PC-3 (cell line): ENCODE measurements around the gene KIF6. TPM values are rescaled to one million over a fixed set of nuclear protein-coding genes. Genes with fewer than 3 reads are reported as not detected.

Experiments used
- ATAC-seq: fragments of 200-7000 bp; cut with Tn5 transposase; 2 replicates; pipeline ENCODE4 v1.9.1; 2020; ENCODE audit warnings: mild to moderate bottlenecking, moderate library complexity
- BruUV-seq: library from RNA; stranded (reverse); fragments of 400-500 nt; replicated peaks from 2 replicates; lab custom pipeline; 2021; lab: Mats Ljungman, UMichigan
- CTCF ChIA-PET: fragments of 300-600 bp; sonication (Branson Sonifier 250); formaldehyde crosslinking; loops from one replicate; lab custom pipeline; 2022; ENCODE audit warnings: antibody characterized with exemption; lab: Charles Lee
- POLR2A ChIA-PET: fragments of 300-600 bp; sonication (Branson Sonifier 250); formaldehyde crosslinking; loops from one replicate; lab custom pipeline; 2022; ENCODE audit warnings: antibody characterized with exemption; ENCODE audit not compliant: unreplicated experiment; lab: Charles Lee
- DNase-seq: peaks from one replicate; pipeline ENCODE4 v3.0.0-alpha.2; 2015
- H2AFZ ChIP-seq: fragments of 300-600 bp; sonication (generic); 2 replicates; pipeline ENCODE4 v1.6.0; 2016; ENCODE audit warnings: antibody characterized with exemption, low read length
- H3F3A ChIP-seq: fragments of 300-600 bp; sonication (generic); one replicate; pipeline ENCODE4 v1.6.0; 2017; ENCODE audit warnings: antibody characterized with exemption, low read length, control low read depth, mild to moderate bottlenecking; ENCODE audit not compliant: unreplicated experiment
- H3K27ac ChIP-seq: fragments of 300-600 bp; sonication (generic); 2 replicates; pipeline ENCODE4 v1.5.1; 2016; ENCODE audit warnings: mild to moderate bottlenecking, low read length
- H3K27me3 ChIP-seq: fragments of 300-600 bp; sonication (generic); 2 replicates; pipeline ENCODE4 v1.6.1; 2016; ENCODE audit warnings: low read length, mixed read lengths
- H3K36me3 ChIP-seq: fragments of 300-600 bp; sonication (generic); 2 replicates; pipeline ENCODE4 v1.6.1; 2016; ENCODE audit warnings: low read depth, mixed run types, low read length, mixed read lengths
- H3K4me1 ChIP-seq: fragments of 300-600 bp; sonication (generic); 2 replicates; pipeline ENCODE4 v1.5.1; 2016; ENCODE audit warnings: low read length; ENCODE audit not compliant: insufficient read depth
- H3K4me2 ChIP-seq: fragments of 300-600 bp; sonication (generic); 2 replicates; pipeline ENCODE4 v1.6.0; 2016; ENCODE audit warnings: low read length
- H3K4me3 ChIP-seq: fragments of 300-600 bp; sonication (generic); 2 replicates; pipeline ENCODE4 v1.5.1; 2016; ENCODE audit warnings: mild to moderate bottlenecking, low read length, mixed read lengths
- H3K79me2 ChIP-seq: fragments of 300-600 bp; sonication (generic); 2 replicates; pipeline ENCODE4 v1.6.1; 2017; ENCODE audit warnings: low read length, mixed read lengths
- H3K9ac ChIP-seq: fragments of 300-600 bp; sonication (generic); 2 replicates; pipeline ENCODE4 v1.6.0; 2016; ENCODE audit warnings: mild to moderate bottlenecking, low read length
- H3K9me2 ChIP-seq: fragments of 300-600 bp; sonication (generic); replicated peaks from 2 replicates; pipeline ENCODE4 v1.6.1; 2016; ENCODE audit warnings: mixed run types, low read length, mixed read lengths
- H3K9me3 ChIP-seq: fragments of 300-600 bp; sonication (generic); 2 replicates; pipeline ENCODE4 v1.6.1; 2016; ENCODE audit warnings: low read length, mixed read lengths
- H4K20me1 ChIP-seq: fragments of 300-600 bp; sonication (generic); 2 replicates; pipeline ENCODE4 v1.6.1; 2016; ENCODE audit warnings: low read length, mixed read lengths
- EZH2 ChIP-seq: fragments of 300-600 bp; sonication (generic); IDR thresholded peaks from one replicate; pipeline ENCODE4 v1.6.1; 2017; ENCODE audit warnings: antibody characterized with exemption, mild to moderate bottlenecking, low read length; ENCODE audit not compliant: unreplicated experiment
- EZH2phosphoT487 ChIP-seq: fragments of 300-600 bp; sonication (generic); IDR thresholded peaks from 2 replicates; pipeline ENCODE4 v1.6.1; 2018; ENCODE audit warnings: mild to moderate bottlenecking, antibody characterized with exemption, low read length, borderline replicate concordance
- intact Hi-C: fragments of 100-400 bp; cut with micrococcal nuclease; formaldehyde crosslinking; loops from 2 replicates; pipeline ENCODE4 v1.9.0; 2023
- total RNA-seq: library from RNA; depleted of rRNA; stranded (reverse); fragments of >200 nt; gene quantifications from 2 replicates; pipeline ENCODE4 v1.2.3, GENCODE V29; 2014
- TF ChIP-seq, protein P1 (sequence below): fragments of 300-600 bp; sonication (generic); conservative IDR thresholded peaks from 2 replicates; pipeline ENCODE4 v1.5.1; 2017; ENCODE audit warnings: antibody characterized with exemption, low read depth, mild to moderate bottlenecking, low read length

The KIF6 gene
- total RNA-seq, 1 experiment from 2014 or later, result 0.07 TPM

DNA sequence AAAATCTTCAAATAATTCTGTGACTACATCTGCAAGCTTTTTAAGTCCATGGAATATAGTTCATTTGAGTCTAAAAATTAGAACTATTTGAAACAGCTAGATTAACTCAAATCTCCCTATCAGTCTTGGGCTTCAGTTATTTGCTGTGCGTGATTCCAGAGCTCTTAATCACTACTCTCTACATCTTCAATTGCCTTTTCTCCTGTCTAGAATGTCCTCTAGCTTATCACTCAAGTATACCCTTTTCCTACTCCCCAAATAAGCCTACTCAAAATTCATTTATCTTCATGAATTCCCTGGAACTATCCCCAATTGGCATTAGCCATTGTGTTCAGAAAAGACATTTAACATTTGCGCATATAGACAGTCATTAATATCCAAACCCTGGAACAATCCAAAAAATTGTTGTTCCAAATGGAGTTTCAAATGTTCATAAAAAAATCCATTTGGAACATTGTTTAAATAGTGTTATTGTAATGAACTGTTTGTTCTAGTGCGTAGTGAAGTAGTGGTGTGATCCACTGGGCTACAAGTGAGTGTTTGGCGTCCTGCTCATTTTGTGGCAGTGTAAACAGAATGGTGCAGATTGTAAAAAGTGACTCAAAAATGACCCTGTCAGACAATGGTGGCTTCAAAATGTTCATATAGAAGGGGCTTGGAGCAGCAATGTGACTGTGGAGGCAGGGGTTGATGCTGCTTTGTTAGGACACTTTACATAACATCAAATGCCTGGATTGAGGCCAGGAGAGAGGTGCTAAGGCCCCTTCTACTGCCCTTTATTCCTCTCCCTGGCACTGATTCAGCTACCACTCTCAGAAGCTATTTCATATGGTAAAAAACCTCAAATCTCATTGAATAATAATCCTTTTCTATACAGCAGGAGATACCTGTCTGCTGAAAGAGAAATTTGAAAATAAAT is 122.3 kb downstream of the KIF6 start:
- intact Hi-C loops, result no loop called here

DNA sequence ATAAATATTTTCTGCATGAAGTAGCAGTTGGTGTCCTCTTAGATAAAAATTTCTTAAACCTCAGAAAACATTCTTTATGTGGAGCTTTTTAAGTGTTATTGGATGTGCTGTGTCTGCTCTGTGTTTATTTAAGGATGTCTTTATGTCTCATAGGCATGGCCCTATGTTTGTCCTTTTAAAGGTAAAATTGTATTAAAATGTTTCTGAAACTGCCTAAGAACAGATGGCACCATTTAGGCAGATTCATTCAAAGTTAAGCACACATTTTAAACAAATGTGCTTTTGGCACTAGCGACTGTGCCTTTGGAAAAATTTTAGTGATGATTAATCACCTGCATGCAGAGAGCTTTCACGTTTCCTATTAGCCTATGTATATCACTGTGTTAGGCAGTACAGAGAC is 125.2 kb downstream of the KIF6 start:
- BruUV-seq, result no TSS peak
- Histone ChIP-seq H3F3A (no peaks in the 10 kb centered on the region), H2AFZ (no peak overlapping the region), H3K4me1 (no peaks in the 10 kb centered on the region), H3K36me3 (no peaks in the 10 kb centered on the region), H3K27ac (no peak overlapping the region), H3K9me2 (no peaks in the 10 kb centered on the region), H4K20me1 (no peaks in the 10 kb centered on the region), H3K79me2 (no peaks in the 10 kb centered on the region), H3K9me3 (no peaks in the 10 kb centered on the region), H3K4me2 (no peak overlapping the region), H3K27me3 (0 out of 2 replicates have a peak, but pooled peaks cover 9% of the 10 kb centered on the region), H3K9ac (no peak overlapping the region), H3K4me3 (no peak overlapping the region)
- ATAC-seq (no peak), DNase-seq (no peak)
- CTCF ChIA-PET, result no interaction called here
- POLR2A ChIA-PET, result no interaction called here
- intact Hi-C loops, result no loop called here
- TF ChIP-seq, protein P1, sequence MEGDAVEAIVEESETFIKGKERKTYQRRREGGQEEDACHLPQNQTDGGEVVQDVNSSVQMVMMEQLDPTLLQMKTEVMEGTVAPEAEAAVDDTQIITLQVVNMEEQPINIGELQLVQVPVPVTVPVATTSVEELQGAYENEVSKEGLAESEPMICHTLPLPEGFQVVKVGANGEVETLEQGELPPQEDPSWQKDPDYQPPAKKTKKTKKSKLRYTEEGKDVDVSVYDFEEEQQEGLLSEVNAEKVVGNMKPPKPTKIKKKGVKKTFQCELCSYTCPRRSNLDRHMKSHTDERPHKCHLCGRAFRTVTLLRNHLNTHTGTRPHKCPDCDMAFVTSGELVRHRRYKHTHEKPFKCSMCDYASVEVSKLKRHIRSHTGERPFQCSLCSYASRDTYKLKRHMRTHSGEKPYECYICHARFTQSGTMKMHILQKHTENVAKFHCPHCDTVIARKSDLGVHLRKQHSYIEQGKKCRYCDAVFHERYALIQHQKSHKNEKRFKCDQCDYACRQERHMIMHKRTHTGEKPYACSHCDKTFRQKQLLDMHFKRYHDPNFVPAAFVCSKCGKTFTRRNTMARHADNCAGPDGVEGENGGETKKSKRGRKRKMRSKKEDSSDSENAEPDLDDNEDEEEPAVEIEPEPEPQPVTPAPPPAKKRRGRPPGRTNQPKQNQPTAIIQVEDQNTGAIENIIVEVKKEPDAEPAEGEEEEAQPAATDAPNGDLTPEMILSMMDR, result no peak
- no peak for TF ChIP-seq EZH2
- no peak for TF ChIP-seq EZH2phosphoT487

More for the DNA sequence above, 122.3 kb downstream of the KIF6 start:
- no peak for DNase-seq
- Histone ChIP-seq H3K4me1 (no peaks in the 10 kb centered on the region), H3F3A (no peaks in the 10 kb centered on the region), H2AFZ (no peak overlapping the region), H3K27me3 (0 out of 2 replicates have a peak, but pooled peaks cover 11% of the 10 kb centered on the region), H3K27ac (no peak overlapping the region), H3K4me2 (no peak overlapping the region), H3K36me3 (no peaks in the 10 kb centered on the region), H3K4me3 (no peak overlapping the region), H3K9me2 (no peaks in the 10 kb centered on the region), H3K9me3 (no peaks in the 10 kb centered on the region), H4K20me1 (no peaks in the 10 kb centered on the region), H3K79me2 (no peaks in the 10 kb centered on the region), H3K9ac (no peak overlapping the region)
- no peak for ATAC-seq
- BruUV-seq, result no TSS peak
- POLR2A ChIA-PET, result no interaction called here
- TF ChIP-seq, protein P1, result no peak
- no peak for TF ChIP-seq EZH2
- no peak for TF ChIP-seq EZH2phosphoT487
- CTCF ChIA-PET, result no interaction called here

DNA sequence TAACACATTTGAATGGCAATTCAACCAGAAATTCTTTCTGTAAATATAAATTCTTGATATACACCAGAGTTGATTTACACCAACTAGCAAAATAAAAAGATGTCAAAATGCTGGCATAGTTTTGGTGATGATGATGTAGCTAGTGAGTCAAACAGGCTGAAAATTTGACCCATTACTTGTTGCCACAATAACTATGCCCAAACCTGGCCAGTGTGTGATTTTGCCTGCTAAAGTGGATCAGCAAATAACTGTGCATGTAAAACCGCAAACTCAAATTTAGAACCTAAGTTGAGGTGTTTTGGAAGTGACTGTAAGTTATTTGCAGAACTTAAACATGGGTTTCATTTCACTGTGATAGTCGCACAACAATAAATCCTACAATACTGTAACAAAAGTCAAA is 125.9 kb downstream of the KIF6 start:
- no TSS peak for BruUV-seq

More for the DNA sequence above, 125.9 kb downstream of the KIF6 start:
- no peak overlapping the region for H3K9ac ChIP-seq
- no peak overlapping the region for H3K4me3 ChIP-seq
- POLR2A ChIA-PET, result no interaction called here
- no peak overlapping the region for H3K4me2 ChIP-seq
- H2AFZ ChIP-seq, result no peak overlapping the region
- no peaks in the 10 kb centered on the region for H3K9me3 ChIP-seq
- H3K36me3 ChIP-seq, result no peaks in the 10 kb centered on the region
- TF ChIP-seq EZH2 (no peak), EZH2phosphoT487 (no peak)
- TF ChIP-seq, protein P1, result no peak
- intact Hi-C loops, result no loop called here
- no peaks in the 10 kb centered on the region for H3F3A ChIP-seq
- no peak overlapping the region for H3K27ac ChIP-seq
- no peaks in the 10 kb centered on the region for H3K79me2 ChIP-seq
- no peaks in the 10 kb centered on the region for H4K20me1 ChIP-seq
- DNase-seq (no peak), ATAC-seq (no peak)
- CTCF ChIA-PET, result no interaction called here
- H3K27me3 ChIP-seq, result 0 out of 2 replicates have a peak, but pooled peaks cover 4% of the 10 kb centered on the region
- H3K9me2 ChIP-seq, result no peaks in the 10 kb centered on the region
- H3K4me1 ChIP-seq, result no peaks in the 10 kb centered on the region
